ENCODE data around the gene CPM.

Gene CPM

DNA sequence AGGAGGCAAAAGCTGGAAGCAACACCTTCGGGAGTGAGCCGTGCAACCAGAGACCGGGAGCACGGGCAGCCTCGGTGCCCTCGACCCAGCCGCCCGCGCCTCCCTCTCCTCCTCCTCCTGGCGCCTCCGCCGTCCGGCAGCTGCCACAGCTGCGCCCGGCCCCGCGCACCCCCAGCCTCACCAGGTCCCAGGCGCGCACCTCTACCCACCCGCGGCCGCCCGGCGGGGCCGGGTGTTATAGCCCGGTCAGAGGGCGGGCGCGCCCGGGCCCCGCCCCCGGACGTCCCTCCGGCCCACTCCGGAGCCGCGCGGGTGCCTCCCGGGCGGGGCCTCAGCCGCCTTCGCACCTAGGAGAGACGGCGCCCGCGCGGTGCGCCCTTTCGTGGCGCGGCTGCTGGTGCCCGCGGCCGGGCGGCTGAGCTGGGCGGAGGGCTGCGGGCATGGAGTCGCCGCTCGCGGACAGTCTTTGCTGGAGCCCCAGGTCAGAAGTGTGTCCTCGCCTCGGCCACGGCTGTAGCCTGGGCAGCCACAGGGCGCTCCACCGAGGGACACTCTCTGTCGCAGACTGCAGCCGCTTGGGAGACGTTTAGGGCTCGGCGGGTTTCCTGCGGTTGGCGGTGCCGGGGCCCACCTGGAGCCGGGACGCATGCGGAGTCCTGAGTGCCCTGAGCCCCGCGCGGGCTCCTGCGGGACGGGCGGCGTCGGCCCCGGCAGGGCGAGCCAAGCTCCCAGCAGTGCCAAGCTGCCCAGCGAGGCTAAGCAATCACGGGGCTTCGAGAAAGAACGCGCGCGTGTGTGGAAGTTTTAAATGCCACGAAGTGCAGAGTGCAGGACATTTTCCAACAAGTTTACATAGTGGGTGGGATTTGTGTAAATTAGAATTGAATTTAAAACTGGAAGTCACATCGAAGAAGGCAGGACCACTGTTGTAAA, at the start of gene CPM:
TSS of gene CPM (minus strand) at position 211 of the 933 bp plus-strand sequence. CDS start 334 bp downstream, outside the sequence.
- DNase-seq = peak; percentile 74

DNA sequence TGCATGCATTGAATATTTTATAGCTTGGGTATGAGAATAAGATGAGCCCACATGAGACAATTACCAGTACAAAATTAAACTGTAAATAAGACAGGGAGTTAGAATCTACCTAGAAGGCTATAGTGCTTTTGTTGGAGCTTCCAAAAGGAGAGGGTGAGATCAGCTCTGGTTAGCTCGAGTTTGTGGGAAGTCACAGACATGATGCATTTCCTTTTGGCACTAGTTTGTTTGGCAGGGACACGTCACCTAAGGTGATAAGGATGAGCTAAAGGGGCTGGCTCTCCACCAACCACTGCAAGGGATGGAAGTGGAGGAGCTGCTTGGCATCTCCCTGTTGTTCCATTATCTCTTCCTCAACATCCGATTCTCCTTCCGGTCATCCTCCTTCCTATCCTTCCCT, 48.5 kb upstream of the CPM start:
- no peak for DNase-seq

DNA sequence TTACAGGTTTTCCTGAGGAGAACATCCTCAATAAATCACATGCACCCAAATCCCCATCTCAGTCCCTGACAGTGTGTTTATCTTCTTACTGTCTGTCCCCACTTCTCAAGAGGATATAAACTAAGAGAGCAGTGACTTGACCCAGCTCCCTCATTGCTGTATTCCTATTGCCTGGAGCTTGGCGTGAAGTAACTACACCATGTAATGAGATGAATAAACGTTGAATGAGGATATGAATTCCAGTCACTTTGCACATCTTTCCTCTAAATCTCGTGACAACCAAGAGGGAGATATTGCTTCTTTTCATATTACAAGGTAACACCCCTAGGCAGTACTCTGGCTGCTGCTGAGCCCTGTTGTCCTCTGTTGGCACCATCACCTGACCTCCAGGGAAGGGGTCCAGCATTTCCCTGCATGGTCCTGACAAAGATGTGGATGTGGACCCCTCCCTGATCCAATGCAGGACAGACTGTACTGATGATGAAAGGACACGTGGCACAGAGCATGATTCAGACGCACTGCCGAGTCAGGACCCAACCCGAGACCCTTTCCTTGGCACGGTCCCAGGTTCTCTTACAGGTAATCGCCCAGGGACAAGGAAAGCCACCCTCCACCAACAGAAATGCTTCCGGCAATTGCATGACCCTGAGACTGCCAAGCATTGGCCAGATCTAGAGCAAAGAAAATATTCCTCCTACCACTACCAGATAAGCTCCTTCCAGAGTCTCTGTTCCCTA, 47.7 kb upstream of the CPM start:
- no peak for DNase-seq

DNA sequence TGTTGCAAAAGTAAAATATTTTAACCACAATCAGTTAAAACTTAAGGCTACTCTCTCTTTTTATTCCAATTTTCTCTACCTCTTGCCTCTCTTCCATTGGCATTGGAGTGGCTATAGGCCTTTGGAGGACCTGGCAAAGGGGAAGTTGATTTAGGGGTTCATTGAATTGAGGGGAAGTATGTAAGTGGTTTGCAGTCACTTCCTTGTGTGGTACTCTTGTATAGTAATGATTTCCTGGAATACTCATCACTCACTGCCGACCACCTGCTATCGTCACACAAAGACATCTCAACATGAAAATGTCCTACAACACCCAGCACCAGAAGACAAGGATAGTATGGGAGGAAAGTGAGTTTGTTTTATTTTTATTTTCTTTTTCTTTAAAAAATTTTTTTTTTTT, 45.7 kb upstream of the CPM start:
- DNase-seq = no peak

DNA sequence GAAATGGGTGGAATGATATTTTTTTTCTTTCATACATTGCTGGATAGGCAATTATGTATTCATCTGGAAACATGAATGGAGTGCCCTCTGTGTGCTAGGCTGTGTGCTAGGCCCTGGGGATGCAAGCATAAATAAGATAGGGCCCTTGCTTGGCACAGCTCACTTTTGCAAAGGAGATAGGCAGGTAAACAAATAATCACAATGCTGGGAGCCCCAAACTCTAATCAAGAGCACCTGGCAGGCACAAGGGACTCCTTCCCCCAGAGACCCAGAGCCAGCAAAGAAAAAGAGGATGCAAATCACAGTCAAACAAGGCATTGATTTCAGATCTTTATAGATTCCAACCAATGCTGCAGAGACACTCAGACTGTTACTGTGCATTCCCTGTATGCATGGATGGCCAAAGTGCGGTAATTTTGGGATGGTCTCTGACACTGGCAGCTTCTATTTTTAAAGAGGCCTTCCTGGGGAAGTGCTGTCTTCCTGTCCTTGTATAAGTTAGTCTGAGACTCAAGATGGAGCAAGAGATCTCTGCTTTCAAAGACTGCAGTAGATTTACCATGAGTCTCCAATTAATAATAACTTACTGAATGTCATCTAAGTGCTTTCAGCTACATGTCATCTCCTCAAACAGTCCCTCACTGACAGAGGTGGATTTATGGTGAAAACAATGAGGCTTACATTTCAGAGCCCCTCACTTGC, 45.1 kb upstream of the CPM start:
- no peak for DNase-seq

DNA sequence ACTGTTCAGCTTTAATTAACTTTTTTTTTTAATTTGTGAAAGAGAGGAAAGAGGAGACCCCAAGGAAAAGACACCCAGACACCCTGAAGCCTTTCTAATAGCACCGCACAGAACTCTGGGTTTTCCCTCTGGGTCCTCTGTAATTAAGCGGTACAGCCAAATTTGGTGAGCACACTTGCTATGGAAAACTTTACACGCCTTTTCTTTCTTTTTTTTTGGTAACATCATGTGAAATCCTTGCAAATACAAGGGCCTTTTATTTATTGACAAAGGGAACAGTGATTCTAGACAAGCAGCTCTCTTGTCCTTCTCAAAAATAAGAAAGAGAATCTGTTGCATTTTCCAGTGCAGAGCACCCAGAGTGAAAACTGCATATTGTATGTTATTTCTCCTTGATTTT, 44.4 kb upstream of the CPM start:
- no peak for DNase-seq

DNA sequence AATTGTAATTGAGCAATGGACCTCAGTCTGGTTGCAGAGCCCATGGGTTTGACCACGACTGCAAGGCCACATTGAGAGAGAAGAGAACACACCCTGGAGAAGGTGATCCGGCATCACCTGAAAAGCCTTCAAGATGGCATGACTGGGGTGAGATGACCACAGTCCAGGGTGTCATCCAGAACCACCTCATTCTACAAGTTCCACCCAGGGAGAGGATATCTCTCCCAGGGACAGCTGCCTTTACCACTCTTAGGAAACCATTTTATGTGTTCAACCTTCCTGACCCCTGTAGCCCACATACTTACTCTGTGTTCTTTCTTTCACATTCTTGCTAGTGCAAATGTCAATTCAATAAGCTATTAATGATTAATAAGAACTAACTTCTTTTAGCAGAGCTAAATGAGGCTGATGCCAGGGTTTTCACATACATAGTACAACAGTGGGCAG, 43.4 kb upstream of the CPM start:
- no peak for DNase-seq

DNA sequence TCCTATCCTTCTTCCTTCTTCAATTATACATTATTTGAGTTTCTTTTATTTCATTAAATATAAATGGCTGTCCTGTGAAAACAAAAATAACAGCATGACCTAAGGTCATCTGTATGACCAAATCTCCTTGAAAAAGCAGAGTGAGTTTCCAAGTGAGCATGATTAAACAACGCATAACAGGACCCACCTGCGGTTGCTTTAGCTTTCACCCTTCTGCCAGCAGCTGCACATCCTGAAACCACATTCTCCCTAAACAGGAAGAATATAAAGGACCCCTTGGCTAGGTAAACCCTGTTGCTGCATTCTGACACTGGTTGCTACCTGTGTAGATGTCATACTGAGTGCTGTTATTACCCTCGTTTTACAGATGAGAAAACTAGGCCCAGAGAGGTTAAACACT, 42.8 kb upstream of the CPM start:
- no peak for DNase-seq

DNA sequence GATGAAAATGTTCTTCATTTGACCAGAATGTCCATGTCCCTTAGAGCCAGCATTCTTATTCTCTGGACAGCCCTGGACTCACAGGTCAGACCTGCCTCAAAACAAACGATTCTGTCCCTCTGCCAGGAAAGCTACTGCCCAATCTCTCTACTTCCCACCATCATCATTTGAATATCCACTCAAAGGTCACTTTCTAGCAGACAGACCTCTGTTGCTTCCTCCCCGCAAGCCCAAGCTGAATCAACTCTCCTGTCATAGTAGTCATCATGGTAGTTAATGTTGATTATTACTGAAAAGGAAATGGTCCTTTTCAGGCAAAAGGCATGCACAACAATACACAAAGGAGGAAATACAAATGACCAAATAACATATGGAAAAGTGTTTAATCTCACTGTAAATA, 39.6 kb upstream of the CPM start:
- DNase-seq = no peak

DNA sequence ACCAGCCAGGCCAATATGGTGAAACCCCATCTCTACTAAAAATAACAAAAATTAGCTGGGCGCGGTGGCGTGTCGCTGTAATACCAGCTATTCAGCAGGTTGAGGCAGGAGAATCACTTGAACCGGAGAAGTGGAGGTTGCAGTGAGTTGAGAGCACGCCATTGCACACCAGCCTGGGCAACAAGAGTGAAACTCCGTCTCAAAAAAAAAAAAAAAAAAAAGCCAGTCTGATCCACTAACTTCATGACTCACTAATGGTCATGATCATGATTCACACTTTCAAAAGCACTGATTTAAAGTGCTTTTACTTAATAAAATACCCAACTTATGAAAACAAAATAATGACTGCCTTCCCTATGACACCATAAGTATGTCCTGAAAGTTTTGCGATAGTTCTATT, 38.4 kb upstream of the CPM start:
- DNase-seq = no peak

DNA sequence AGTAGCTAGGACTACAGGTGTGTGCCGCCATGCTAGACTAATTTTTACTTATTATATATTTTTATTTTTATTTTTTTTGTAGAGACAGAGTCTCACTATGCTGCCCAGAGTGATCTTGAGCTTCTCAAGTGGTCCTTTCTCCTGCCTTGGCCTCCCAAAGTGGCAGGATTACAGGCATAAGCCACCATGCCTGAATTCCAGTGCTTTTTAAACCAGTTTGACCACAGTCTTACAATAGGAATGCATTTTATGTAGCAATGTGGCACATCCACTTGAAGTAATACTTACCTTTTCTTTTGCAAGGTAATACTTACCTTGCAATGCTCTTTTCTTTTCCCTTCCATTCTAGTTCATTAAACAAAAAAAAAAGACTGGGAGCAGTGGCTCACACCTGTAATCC, 38.0 kb upstream of the CPM start:
- no peak for DNase-seq

DNA sequence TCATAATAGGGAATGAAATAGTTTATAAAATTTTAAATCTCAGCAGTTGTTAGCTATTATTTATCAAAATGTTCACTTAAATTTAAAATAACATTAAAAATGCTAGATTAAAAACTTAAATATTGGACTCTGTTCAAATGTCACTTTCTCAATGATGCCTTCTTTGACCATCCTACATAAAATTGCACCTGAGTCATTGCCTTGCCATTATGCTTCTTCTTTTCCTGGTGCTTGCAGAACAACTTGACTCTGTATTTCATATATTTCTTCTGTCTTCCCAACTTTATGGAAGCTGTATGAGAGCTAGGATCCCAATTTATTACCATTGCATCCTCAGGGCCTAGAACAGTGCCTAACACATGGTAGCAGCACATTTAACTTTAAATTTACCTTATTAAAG, 37.3 kb upstream of the CPM start:
- no peak for DNase-seq

DNA sequence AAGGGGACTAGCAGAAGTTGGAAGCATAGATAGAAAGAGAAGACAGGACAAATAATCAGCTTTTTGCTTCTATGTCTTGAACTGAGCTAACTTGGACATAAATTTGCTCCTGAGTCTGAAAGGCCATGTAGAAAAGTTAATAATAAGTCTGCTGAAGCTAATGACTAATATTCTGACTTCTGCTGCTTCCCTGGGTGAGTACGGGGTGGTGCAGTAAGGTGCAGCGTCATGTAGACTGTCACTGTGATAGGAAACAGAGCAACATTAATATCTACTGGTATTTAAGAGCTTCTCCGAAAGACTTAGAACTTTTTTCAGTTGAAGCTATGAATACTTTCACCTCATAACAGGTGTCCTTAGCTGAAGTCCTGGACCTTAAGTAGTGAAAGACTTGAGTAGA, 34.1 kb upstream of the CPM start:
- no peak for DNase-seq

DNA sequence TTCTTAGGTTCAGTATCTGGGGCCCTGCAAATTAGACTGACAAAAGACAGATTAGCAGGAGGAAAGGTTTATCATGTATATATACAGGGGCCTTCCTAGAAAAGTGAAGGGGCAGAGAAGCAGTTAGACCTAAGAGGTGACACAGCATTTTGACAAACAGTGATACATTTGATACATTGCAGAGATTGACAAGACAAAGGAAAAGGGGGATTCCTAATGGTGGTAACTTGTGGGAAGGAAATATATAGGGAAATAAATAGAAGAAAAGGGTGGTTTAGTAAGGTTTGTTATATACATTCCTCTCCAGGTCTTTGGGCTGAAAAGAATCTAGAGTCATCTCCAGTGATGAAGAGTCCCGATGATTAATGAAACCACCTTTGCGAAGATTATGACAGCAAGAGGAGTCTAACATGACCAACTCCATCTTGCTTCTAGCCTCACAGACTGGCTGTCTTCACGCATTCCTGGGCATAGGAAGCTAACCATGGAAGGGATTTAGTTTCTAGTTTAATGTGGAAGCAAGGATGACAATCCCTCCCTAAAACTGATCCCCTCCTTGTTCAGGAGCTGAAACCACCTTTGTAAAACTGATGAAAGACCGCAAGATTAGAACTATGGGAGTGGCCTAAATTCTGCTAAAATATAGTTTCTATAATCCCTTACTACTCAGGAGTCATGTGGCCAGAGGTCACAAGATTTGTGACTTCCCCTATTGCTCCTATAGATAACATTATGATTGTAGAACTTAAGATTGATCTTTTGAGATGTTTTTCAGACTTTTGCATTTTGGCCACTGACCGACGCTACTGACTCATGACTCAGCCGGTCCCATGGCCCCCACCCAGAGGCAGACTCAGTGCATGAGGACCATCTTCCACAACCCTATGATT, 31.1 kb upstream of the CPM start:
- no peak for DNase-seq

DNA sequence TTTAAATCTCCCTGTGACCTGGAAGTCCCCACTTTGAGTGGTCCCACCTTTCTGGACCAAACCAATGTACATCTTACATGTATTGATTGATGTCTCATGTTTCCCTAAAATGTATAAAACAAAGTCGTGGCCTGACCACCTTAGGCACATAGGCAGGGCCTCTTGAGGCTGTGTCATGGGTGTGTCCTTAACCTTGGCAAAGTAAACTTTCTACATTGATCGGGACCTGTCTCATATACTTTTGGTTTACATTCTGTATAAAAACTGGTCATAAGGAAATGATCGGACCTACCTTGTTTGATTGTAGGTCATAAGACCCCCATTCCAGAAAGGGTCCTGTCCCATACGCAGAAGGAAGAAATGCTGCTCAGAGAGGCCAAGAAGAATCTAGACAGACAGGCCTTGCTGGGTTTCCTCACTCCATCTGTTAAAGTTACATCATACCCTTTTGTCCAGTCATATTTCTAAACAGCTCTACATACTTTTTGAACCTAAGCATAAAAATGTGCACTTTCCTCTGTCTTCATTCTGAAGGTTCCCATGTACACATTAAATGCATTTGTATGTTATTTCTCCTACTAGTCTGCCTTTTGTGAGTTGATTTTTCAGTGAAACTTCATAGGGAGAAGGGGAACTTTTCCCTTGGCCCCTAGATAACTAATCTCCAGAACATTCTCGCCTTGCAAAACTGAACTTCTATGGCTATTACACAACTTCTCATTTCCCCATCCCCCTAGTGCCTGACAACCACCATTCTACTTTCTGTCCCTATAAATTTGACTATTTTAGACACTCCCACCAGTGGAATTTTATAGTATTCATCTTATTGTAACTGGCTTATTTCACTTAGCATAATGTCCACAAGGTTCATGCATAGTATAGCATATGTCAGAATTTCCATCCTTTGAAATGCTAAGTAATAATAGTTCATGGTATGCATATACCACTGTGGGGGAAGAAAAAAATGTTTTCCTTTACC, 30.2 kb upstream of the CPM start:
- no peak for DNase-seq

DNA sequence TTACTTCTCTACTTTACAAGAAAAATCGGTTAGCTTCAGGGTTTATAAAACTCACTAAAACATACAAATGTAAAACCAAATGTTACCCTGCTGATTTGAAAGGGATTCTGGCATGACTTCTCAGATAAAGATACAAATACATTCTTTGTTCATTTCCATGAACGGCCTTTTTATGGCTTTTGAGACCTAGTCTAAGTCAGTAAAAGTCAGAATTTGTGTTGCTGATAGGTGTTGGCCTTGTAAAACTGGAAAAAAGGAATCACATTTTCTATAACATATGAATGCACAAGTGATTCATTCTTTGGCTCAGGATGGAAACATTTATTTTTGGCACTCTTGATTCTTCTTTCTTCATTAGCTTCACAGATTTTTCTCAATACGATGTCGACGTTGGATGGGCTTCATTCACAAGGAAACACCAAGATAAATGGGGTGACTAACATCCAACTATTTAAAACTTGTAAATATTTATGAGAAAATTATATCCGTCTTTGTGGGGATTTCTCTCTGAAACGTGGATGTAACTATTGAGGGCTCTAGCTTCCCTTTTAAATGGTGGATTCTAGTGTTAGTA, 27.0 kb upstream of the CPM start:
- DNase-seq = no peak

DNA sequence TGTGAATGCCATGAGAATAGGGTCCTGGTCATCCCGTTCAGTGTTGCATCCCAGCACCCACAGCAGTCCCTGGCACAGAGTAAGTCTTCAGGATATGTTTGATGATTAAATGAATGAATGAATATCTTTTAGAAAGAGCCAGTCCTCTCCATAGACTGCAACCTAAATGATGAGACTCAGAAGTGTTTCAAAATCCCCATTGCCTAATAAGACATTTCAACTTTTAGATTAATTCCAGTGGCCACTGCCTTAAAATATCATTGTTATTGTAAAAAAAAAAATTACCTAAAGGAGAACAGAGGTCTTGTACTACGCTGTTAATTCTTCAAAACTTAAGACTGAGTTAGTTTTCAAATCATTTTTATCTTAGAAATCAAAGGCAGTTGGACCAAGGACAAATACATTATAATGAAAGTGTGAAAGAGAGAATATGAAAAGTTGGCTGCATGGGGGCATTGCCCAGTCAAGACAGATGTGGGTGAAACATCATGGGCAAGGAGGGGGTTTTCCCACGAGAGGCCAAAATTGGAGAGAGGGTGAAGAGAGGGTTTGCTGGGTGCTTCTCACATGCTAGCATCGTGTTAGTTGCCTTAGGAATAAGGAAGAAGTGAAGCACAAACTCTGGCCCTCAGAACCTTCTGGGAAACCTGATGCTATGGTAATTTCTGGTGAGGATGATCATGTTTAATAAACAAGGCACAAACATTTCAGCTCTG, 26.3 kb upstream of the CPM start:
- no peak for DNase-seq

DNA sequence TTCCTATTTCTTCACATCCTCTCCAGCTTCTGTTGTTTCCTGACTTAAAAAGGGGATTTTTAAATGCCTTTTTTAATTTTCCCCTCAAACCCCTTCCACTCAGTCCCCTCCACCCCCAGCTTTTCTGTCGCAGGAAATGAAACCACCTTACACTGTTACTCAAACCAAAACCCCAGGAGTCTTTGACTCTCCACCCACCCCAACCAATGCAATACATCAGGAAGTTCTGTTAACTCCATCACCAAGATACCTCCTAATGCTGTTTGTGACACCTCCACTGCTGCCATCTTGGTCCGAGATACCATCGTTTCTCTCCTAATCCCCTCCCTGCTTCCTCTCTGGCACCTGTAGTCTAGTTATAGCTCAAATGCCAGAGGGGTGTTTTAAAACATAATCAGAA, 25.4 kb upstream of the CPM start:
- no peak for DNase-seq

DNA sequence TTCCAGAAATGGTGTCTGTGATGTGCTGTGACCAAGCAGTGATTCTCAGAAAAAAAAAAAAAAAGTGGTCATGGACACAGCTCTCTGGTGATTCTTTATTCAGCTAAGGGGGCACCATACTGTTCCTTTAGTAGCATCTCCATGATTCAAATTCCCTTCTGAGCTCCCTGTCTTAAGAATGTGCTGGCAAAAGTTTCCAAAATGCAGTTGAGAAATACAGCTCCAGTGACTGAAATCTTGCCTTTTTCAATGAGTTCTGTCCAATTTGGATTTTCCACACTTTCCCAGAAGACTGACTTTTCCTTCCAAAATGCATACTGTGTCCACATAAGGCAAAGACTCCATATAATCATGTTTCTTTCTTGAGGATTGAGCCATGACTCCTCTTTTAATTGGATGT, 24.3 kb upstream of the CPM start:
- no peak for DNase-seq

DNA sequence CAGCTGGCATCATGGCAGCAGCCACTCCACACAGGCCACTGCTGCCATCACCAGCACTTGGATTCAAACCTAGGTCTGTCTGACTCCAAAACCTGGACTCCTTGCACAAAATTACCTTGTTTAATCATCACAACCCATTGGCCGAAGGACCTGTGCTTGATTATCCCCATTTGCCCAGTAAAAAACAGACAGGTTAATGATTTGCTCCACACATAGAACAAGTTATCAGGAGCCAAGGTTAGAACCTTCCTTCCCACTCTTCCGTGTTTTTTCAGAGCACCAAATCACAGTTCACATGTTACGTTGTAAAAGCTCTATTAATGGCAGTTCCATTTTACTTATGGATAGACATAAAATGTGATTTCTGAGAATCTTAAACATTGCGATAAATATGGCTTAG, 23.5 kb upstream of the CPM start:
- DNase-seq = no peak

Measured in activated T-cell treated with anti-CD3 and anti-CD28 coated beads, Interleukin-2, amount 50 U/mL, for 1 hour (primary cell).